Mesendoderm (in vitro differentiated cells): ENCODE data around the gene PRKAR1B.

Experiments used
- DNase-seq: peaks from one replicate; pipeline ENCODE4 v3.0.0; 2013
- H2AK5ac ChIP-seq: 2 replicates; pipeline ENCODE4 v1.6.1; 2013; ENCODE audit warnings: low read length, inconsistent platforms
- H2BK120ac ChIP-seq: 2 replicates; pipeline ENCODE4 v1.6.1; 2013; ENCODE audit warnings: low read depth, mild to moderate bottlenecking, low read length, moderate library complexity, mixed read lengths
- H2BK15ac ChIP-seq: replicated peaks from 2 replicates; pipeline ENCODE4 v1.6.1; 2013; ENCODE audit warnings: low read depth, mild to moderate bottlenecking, moderate library complexity
- H2BK5ac ChIP-seq: 2 replicates; pipeline ENCODE4 v1.6.1; 2013; ENCODE audit warnings: low read length, inconsistent platforms
- H3K18ac ChIP-seq: 2 replicates; pipeline ENCODE4 v1.6.1; 2013; ENCODE audit warnings: mild to moderate bottlenecking, low read length, mixed read lengths
- H3K23ac ChIP-seq: one replicate; pipeline ENCODE4 v1.6.1; 2013; ENCODE audit warnings: low read length
- H3K27ac ChIP-seq: 2 replicates; pipeline ENCODE4 v1.5.1; 2013; ENCODE audit warnings: low read depth, mild to moderate bottlenecking, inconsistent platforms, low read length, moderate library complexity
- H3K27me3 ChIP-seq: 2 replicates; pipeline ENCODE4 v1.6.1; 2013; ENCODE audit warnings: low read length, control low read depth, mild to moderate bottlenecking, inconsistent platforms; ENCODE audit not compliant: insufficient read depth, poor library complexity
- H3K36me3 ChIP-seq: 2 replicates; pipeline ENCODE4 v1.6.1; 2013; ENCODE audit warnings: low read length, inconsistent platforms; ENCODE audit not compliant: control insufficient read depth, insufficient read depth
- H3K4ac ChIP-seq: one replicate; pipeline ENCODE4 v1.6.1; 2013; ENCODE audit warnings: low read depth, mild to moderate bottlenecking, low read length, moderate library complexity
- H3K4me1 ChIP-seq: 2 replicates; pipeline ENCODE4 v1.6.1; 2013; ENCODE audit warnings: low read depth, low read length, inconsistent platforms; ENCODE audit not compliant: control insufficient read depth
- H3K4me2 ChIP-seq: 2 replicates; pipeline ENCODE4 v1.6.1; 2013; ENCODE audit warnings: low read length
- H3K4me3 ChIP-seq: 2 replicates; pipeline ENCODE4 v1.5.1; 2013; ENCODE audit warnings: mild to moderate bottlenecking, low read length
- H3K56ac ChIP-seq: one replicate; pipeline ENCODE4 v1.6.1; 2013; ENCODE audit warnings: low read length
- H3K79me1 ChIP-seq: 2 replicates; pipeline ENCODE4 v1.6.1; 2013; ENCODE audit warnings: low read length, inconsistent platforms
- H3K79me2 ChIP-seq: 2 replicates; pipeline ENCODE4 v1.6.1; 2013; ENCODE audit warnings: mild to moderate bottlenecking, low read length; ENCODE audit not compliant: control insufficient read depth, insufficient read depth
- H3K9ac ChIP-seq: 2 replicates; pipeline ENCODE4 v1.6.1; 2013; ENCODE audit warnings: low read length, inconsistent platforms
- H4K5ac ChIP-seq: one replicate; pipeline ENCODE4 v1.6.1; 2013; ENCODE audit warnings: low read length
- H4K8ac ChIP-seq: one replicate; pipeline ENCODE4 v1.6.1; 2013; ENCODE audit warnings: low read depth, mild to moderate bottlenecking, control low read depth, low read length, moderate library complexity
- WGBS: extraction: QIAGEN DNeasy Blood & Tissue Kit; methylation state at CpG from one replicate; pipeline ENCODE4 v1.1.7; 2013; ENCODE audit warnings: low lambda C conversion rate, missing lambda C conversion rate; ENCODE audit not compliant: insufficient coverage; ENCODE audit errors: extremely low coverage; 5-methylcytosine and 5-hydroxymethylcytosine counted together

The PRKAR1B gene

GRCh38 chr7:750111-750905 lies 23.2 kb upstream of the PRKAR1B start:
- Histone ChIP-seq H3K9ac (no peak overlapping the region), H3K18ac (no peak overlapping the region), H3K27ac (no peak overlapping the region), H3K79me1 (peaks cover 13% of the 10 kb centered on the region), H3K56ac (no peak overlapping the region), H2BK15ac (no peak overlapping the region), H3K4me2 (no peak overlapping the region), H3K4me3 (no peak overlapping the region), H2BK120ac (no peak overlapping the region), H3K23ac (no peak overlapping the region), H3K4ac (no peak overlapping the region), H3K79me2 (peaks cover 5% of the 10 kb centered on the region), H4K8ac (no peak overlapping the region), H4K5ac (no peak overlapping the region), H3K36me3 (peaks cover 7% of the 10 kb centered on the region), H2AK5ac (no peak overlapping the region), H3K4me1 (no peaks in the 10 kb centered on the region), H3K27me3 (no peaks in the 10 kb centered on the region), H2BK5ac (no peak overlapping the region)
- no CpG with 5 or more reads among the region's 26 CpGs for WGBS
- no peak for DNase-seq

GRCh38 chr7:749140-749551 lies 22.1 kb upstream of the PRKAR1B start:
- peak; percentile 10 for DNase-seq
- peaks cover 6% of the 10 kb centered on the region for H3K36me3 ChIP-seq
- no peaks in the 10 kb centered on the region for H3K27me3 ChIP-seq
- H3K56ac ChIP-seq: no peak overlapping the region
- H2BK15ac ChIP-seq: no peak overlapping the region
- H3K23ac ChIP-seq: no peak overlapping the region
- H3K79me1 ChIP-seq: peaks cover 13% of the 10 kb centered on the region
- no peak overlapping the region for H4K8ac ChIP-seq
- H3K79me2 ChIP-seq: peaks cover 5% of the 10 kb centered on the region
- no peak overlapping the region for H3K27ac ChIP-seq
- no peak overlapping the region for H2AK5ac ChIP-seq
- no peak overlapping the region for H2BK5ac ChIP-seq
- no peak overlapping the region for H3K4ac ChIP-seq
- no peaks in the 10 kb centered on the region for H3K4me1 ChIP-seq
- no peak overlapping the region for H4K5ac ChIP-seq
- H3K18ac ChIP-seq: no peak overlapping the region
- H3K9ac ChIP-seq: no peak overlapping the region
- H3K4me3 ChIP-seq: no peak overlapping the region
- WGBS: no CpG with 5 or more reads among the region's 14 CpGs
- H3K4me2 ChIP-seq: no peak overlapping the region
- H2BK120ac ChIP-seq: no peak overlapping the region

- Histone ChIP-seq H3K23ac (no peak overlapping the region), H3K9ac (no peak overlapping the region), H3K79me1 (peaks cover 13% of the 10 kb centered on the region), H2BK15ac (no peak overlapping the region), H2BK5ac (no peak overlapping the region), H3K27me3 (no peaks in the 10 kb centered on the region), H4K8ac (no peak overlapping the region), H3K79me2 (peaks cover 5% of the 10 kb centered on the region), H2AK5ac (no peak overlapping the region), H3K4me3 (no peak overlapping the region), H3K27ac (no peak overlapping the region), H3K36me3 (peaks cover 6% of the 10 kb centered on the region), H3K4me2 (no peak overlapping the region), H3K18ac (no peak overlapping the region), H2BK120ac (no peak overlapping the region), H3K4me1 (no peaks in the 10 kb centered on the region), H3K56ac (no peak overlapping the region), H4K5ac (no peak overlapping the region), H3K4ac (no peak overlapping the region)
- DNase-seq: no peak
- WGBS: no CpG with 5 or more reads among the region's 15 CpGs
These were observed 21.4 kb upstream of the PRKAR1B start for GRCh38 chr7:748446-748845.

- no peak for DNase-seq
- H3K4ac ChIP-seq: no peak overlapping the region
- H2BK5ac ChIP-seq: no peak overlapping the region
- H2AK5ac ChIP-seq: no peak overlapping the region
- H4K5ac ChIP-seq: no peak overlapping the region
- H3K36me3 ChIP-seq: peaks cover 6% of the 10 kb centered on the region
- peaks cover 13% of the 10 kb centered on the region for H3K79me1 ChIP-seq
- H3K4me2 ChIP-seq: no peak overlapping the region
- no peak overlapping the region for H3K23ac ChIP-seq
- no peak overlapping the region for H3K18ac ChIP-seq
- no peak overlapping the region for H2BK120ac ChIP-seq
- H3K9ac ChIP-seq: no peak overlapping the region
- no peaks in the 10 kb centered on the region for H3K27me3 ChIP-seq
- no peaks in the 10 kb centered on the region for H3K4me1 ChIP-seq
- no peak overlapping the region for H3K56ac ChIP-seq
- no peak overlapping the region for H3K27ac ChIP-seq
- H3K4me3 ChIP-seq: no peak overlapping the region
- H3K79me2 ChIP-seq: peaks cover 5% of the 10 kb centered on the region
- WGBS: no CpG with 5 or more reads among the region's 12 CpGs
- no peak overlapping the region for H2BK15ac ChIP-seq
- H4K8ac ChIP-seq: no peak overlapping the region
These were observed 20.1 kb upstream of the PRKAR1B start for GRCh38 chr7:747186-747585.

GRCh38 chr7:746155-747061 lies 19.3 kb upstream of the PRKAR1B start:
- DNase-seq: no peak
- WGBS: no CpG with 5 or more reads among the region's 40 CpGs
- Histone ChIP-seq H2AK5ac (no peak overlapping the region), H3K4ac (no peak overlapping the region), H3K27me3 (no peaks in the 10 kb centered on the region), H3K79me2 (peaks cover 5% of the 10 kb centered on the region), H2BK15ac (no peak overlapping the region), H3K27ac (no peak overlapping the region), H2BK120ac (no peak overlapping the region), H3K56ac (no peak overlapping the region), H3K4me2 (no peak overlapping the region), H3K36me3 (peaks cover 6% of the 10 kb centered on the region), H4K8ac (no peak overlapping the region), H3K23ac (no peak overlapping the region), H4K5ac (no peak overlapping the region), H3K79me1 (peaks cover 13% of the 10 kb centered on the region), H2BK5ac (no peak overlapping the region), H3K4me1 (no peaks in the 10 kb centered on the region), H3K18ac (no peak overlapping the region), H3K4me3 (no peak overlapping the region), H3K9ac (no peak overlapping the region)
